Measurements from ENCODE around the gene ZBTB12. TPM values are rescaled to one million over a fixed set of nuclear protein-coding genes. Genes with fewer than 3 reads are reported as not detected.
"Not testable (repeated sequence)": the region's sequence is repeated elsewhere in the genome, so short reads cannot be mapped to it uniquely, and the experiment has no call there.

ZBTB12 gene
- total RNA-seq, 1 experiment from 2014 or later, result 16.2 TPM

DNA sequence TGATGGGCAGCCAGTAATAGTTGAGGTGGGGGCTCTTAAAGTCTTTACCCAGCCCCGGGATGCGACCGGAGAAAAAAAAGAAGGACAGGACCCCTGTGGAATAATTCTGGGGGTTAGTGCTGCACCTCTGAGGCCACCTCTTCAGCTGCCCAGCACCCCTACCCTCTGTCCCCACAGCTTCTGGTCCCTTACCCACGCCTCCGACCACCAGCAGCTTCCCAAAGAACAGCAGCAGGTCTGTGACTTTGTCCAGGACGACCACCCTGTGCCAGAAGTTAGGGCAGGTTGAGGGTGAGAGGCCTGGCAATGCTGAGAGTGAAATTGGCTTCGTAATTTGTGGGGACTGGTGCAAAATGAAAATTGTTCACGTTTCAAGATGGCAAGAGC lies 37.1 kb downstream of the ZBTB12 start:
- H3F3A ChIP-seq (ENCODE audit: insufficient read depth, low read depth), result peaks cover 22% of the 10 kb centered on the region
- intact Hi-C loops (cut with micrococcal nuclease; ENCODE audit: unreplicated experiment), result no loop called here
- no peak for DNase-seq
- H3K36me3 ChIP-seq (ENCODE audit: low read depth), result no peaks in the 10 kb centered on the region
- no peak overlapping the region for H2AFZ ChIP-seq
- CTCF ChIA-PET, result no interaction called here
- no peaks in the 10 kb centered on the region for H3K9me2 ChIP-seq (ENCODE audit: insufficient read depth)
- H3K4me2 ChIP-seq, result peak overlapping the region; percentile 17
- H3K9me3 ChIP-seq (ENCODE audit: insufficient read depth, low read depth), result no peaks in the 10 kb centered on the region
- no peak overlapping the region for H3K27ac ChIP-seq
- no TSS peak for BruUV-seq (replicated peaks)
- H3K4me1 ChIP-seq (replicated peaks; ENCODE audit: insufficient read depth), result peaks cover 23% of the 10 kb centered on the region
- no peak overlapping the region for H3K4me3 ChIP-seq
- POLR2A ChIA-PET (ENCODE audit: unreplicated experiment), result interaction anchor here (0.6 to 0.7 kb wide), 2 partner anchors 219 to 228 kb away, joined by 4 read pairs; no protein-coding TSS in a partner anchor
- TF ChIP-seq EZH2 (IDR thresholded peaks at IDR 0.05; ENCODE audit: low read depth), result no peak
- TF ChIP-seq, protein P1, sequence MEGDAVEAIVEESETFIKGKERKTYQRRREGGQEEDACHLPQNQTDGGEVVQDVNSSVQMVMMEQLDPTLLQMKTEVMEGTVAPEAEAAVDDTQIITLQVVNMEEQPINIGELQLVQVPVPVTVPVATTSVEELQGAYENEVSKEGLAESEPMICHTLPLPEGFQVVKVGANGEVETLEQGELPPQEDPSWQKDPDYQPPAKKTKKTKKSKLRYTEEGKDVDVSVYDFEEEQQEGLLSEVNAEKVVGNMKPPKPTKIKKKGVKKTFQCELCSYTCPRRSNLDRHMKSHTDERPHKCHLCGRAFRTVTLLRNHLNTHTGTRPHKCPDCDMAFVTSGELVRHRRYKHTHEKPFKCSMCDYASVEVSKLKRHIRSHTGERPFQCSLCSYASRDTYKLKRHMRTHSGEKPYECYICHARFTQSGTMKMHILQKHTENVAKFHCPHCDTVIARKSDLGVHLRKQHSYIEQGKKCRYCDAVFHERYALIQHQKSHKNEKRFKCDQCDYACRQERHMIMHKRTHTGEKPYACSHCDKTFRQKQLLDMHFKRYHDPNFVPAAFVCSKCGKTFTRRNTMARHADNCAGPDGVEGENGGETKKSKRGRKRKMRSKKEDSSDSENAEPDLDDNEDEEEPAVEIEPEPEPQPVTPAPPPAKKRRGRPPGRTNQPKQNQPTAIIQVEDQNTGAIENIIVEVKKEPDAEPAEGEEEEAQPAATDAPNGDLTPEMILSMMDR (conservative IDR thresholded peaks at IDR 0.05), result no peak
- no peaks in the 10 kb centered on the region for H3K79me2 ChIP-seq (ENCODE audit: low read depth)
- no peaks in the 10 kb centered on the region for H4K20me1 ChIP-seq (ENCODE audit: insufficient read depth)
- H3K27me3 ChIP-seq (ENCODE audit: insufficient read depth, low read depth), result no peaks in the 10 kb centered on the region

- intact Hi-C loops (cut with micrococcal nuclease; ENCODE audit: unreplicated experiment); H4K20me1 ChIP-seq (ENCODE audit: insufficient read depth); H3K9me2 ChIP-seq (ENCODE audit: insufficient read depth); H3K27me3 ChIP-seq (ENCODE audit: insufficient read depth, low read depth); BruUV-seq (replicated peaks); DNase-seq; H3K9me3 ChIP-seq (ENCODE audit: insufficient read depth, low read depth); H3K36me3 ChIP-seq (ENCODE audit: low read depth); H3K79me2 ChIP-seq (ENCODE audit: low read depth): not testable (repeated sequence)
- Histone ChIP-seq H3K4me1 (replicated peaks; ENCODE audit: insufficient read depth) (peaks cover 23% of the 10 kb centered on the region), H3K4me2 (peak overlapping the region; percentile 79), H2AFZ (peak overlapping the region; percentile 78), H3F3A (ENCODE audit: insufficient read depth, low read depth) (peaks cover 22% of the 10 kb centered on the region), H3K4me3 (peak overlapping the region; percentile 57; the same call in 1 of the 2 replicates), H3K27ac (peak overlapping the region; percentile 70)
- POLR2A ChIA-PET (ENCODE audit: unreplicated experiment), result interaction anchor here (0.6 kb wide), 1 partner anchor 1107 kb away, joined by 3 read pairs; no protein-coding TSS in a partner anchor
- CTCF ChIA-PET, result interaction anchor here (0.6 to 1.2 kb wide), 2 partner anchors 91 to 190 kb away, joined by 3 read pairs; no protein-coding TSS in a partner anchor
- TF ChIP-seq, protein P1 (conservative IDR thresholded peaks at IDR 0.05), result 0 out of 2 replicates have a peak, but pooled peaks have one; percentile 15
Measured at GRCh38 chr6:31864123-31864562, 37.7 kb downstream of the ZBTB12 start.

DNA sequence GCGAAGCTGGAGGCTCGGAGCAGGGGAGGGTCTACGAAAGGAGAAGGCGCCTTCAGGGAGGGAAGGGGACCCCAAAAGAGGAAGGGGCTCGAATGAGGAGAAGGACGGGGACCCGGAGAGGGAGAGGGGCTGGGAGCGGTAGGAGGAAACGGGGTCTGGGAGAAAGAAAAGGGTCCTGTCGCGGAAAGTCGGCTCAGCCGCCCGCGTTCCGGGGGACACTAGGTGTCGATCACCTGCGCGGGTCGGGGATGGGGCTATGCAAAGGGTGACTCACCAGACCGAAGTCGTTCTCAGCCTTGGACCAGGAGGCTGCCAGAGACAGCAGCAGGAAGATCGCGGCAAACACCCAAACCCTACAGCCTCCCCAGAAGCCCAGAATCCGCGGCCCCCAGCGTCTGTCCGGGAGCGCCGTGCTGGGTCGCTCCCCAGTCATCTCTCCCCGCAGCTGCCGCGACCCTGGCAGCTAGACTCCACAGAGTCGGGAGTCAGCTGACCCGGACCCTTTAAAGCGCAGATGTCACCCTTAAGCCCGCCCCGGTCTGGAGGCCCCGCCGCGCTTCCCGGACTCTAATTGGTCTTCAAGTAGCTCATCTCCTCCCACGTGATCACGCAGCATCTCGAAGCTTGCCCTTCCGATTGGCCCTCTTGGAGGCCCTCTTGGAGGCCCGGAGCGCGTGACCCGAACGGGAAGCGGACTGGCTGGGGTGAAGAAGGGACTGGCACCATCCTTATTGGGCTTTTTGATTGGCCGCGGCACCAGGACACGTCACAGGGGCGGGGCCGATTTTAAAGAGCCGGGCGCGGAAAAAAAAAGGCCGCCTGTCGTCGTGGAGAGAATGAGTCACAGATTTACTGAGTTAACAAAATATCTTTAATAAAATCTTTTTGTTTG lies 39.3 kb downstream of the ZBTB12 start, which contains the start of gene NEU1:
NEU1 (minus strand) TSS at position 478 of the 892 bp plus-strand sequence; CDS start at position 433, 45 bp downstream.
- Histone ChIP-seq H2AFZ (peak within 1 kb of the TSS; percentile 78), H3K4me1 (replicated peaks; ENCODE audit: insufficient read depth) (peaks cover 23% of the 10 kb centered on the region), H3K4me3 (peak within 1 kb of the TSS; percentile 65), H3K4me2 (peak within 1 kb of the TSS; percentile 96), H3K27ac (peak within 1 kb of the TSS; percentile 70), H3F3A (ENCODE audit: insufficient read depth, low read depth) (peaks cover 22% of the 10 kb centered on the region), H4K20me1 (ENCODE audit: insufficient read depth) (no peaks in the 10 kb centered on the region), H3K27me3 (ENCODE audit: insufficient read depth, low read depth) (no peaks in the 10 kb centered on the region), H3K9me3 (ENCODE audit: insufficient read depth, low read depth) (no peaks in the 10 kb centered on the region), H3K9me2 (ENCODE audit: insufficient read depth) (no peaks in the 10 kb centered on the region), H3K36me3 (ENCODE audit: low read depth) (no peaks in the 10 kb centered on the region), H3K79me2 (ENCODE audit: low read depth) (no peaks in the 10 kb centered on the region)
- TF ChIP-seq, protein P1 (conservative IDR thresholded peaks at IDR 0.05), result no peak
- TF ChIP-seq EZH2 (IDR thresholded peaks at IDR 0.05; ENCODE audit: low read depth), result no peak
- POLR2A ChIA-PET (ENCODE audit: unreplicated experiment), result interaction anchor here (0.5 to 1.1 kb wide), 14 partner anchors 10 to 323 kb away, joined by 3 to 16 read pairs (median 4); partner anchors contain the start of genes GPANK1, HSPA1A, HSPA1B and HSPA1L
- BruUV-seq (replicated peaks), result no TSS peak
- intact Hi-C loops (cut with micrococcal nuclease; ENCODE audit: unreplicated experiment), result loop anchor here (1.0 to 2.0 kb wide), 2 partner anchors 27 to 70 kb away; no protein-coding TSS in a partner anchor
- peak; percentile 99 to 100 for DNase-seq
- CTCF ChIA-PET, result interaction anchor here (0.5 to 0.8 kb wide), 5 partner anchors 30 to 96 kb away, joined by 3 to 6 read pairs (median 4); partner anchors contain the start of genes NELFE and SKIC2

Data from PC-9 (cell line).